ENCODE data around the gene NAPSA. TPM values are rescaled to one million over a fixed set of nuclear protein-coding genes. Genes with fewer than 3 reads are reported as not detected.
"Not testable (repeated sequence)": the region's sequence is repeated elsewhere in the genome, so short reads cannot be mapped to it uniquely, and the experiment has no call there.

NAPSA gene
- total and polyA plus RNA-seq, 2 of the 8 experiments (the other 6 are each of a cell fraction or from before 2014, with no cell fraction given) = 0.71 to 0.73 TPM

DNA sequence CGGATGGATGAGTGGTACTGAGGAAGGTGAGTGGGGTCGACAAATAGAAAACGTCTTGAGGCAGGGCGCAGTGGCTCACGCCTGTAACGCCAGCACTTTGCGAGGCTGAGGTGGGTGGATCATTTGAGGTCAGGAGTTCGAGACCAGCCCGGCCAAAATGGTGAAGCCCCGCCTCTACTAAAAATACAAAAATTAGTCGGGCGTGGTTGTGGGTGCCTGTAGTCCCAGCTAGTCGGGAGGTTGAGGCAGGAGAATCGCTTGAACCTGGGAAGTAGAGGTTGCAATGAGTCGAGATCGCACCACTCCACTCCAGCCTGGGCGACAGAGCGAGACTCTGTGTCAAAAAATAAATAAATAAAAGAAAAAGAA is 35.5 kb downstream of the NAPSA start:
- not testable (repeated sequence) for H3K56ac ChIP-seq (replicated peaks; ENCODE audit: insufficient read length, low read depth, low read length)

More for the DNA sequence above, 35.5 kb downstream of the NAPSA start:
- peak overlapping the region; percentile 29; the same call in 1 of the 2 replicates for H2BK12ac ChIP-seq (ENCODE audit: low read depth, low read length)
- H3K79me1 ChIP-seq (ENCODE audit: low read depth, low read length); H4K8ac ChIP-seq (ENCODE audit: extremely low read depth, insufficient read depth, low read length); H2BK120ac ChIP-seq (replicated peaks; ENCODE audit: low read depth, low read length); H3K79me2 ChIP-seq (ENCODE audit: control insufficient read depth in 1 of 2, insufficient read depth in 2 of 2, low read length in 2 of 2); H3K36me3 ChIP-seq (ENCODE audit: control insufficient read depth in 2 of 4, insufficient read depth in 4 of 4, low read length in 3 of 4); H3K9me3 ChIP-seq (ENCODE audit: insufficient read depth in 2 of 2, low read depth in 1 of 2, low read length in 1 of 2); H3K4ac ChIP-seq (replicated peaks; ENCODE audit: insufficient read length, low read depth, low read length); H2BK20ac ChIP-seq (ENCODE audit: low read length); H3K14ac ChIP-seq (ENCODE audit: insufficient read length); DNase-seq (ENCODE audit: low read depth in 1 of 2, low spot score in 2 of 2); FAIRE-seq; H3K23ac ChIP-seq (ENCODE audit: insufficient read length); H4K91ac ChIP-seq (replicated peaks; ENCODE audit: insufficient read length, low read length); H2AFZ ChIP-seq (ENCODE audit: low read length): not testable (repeated sequence)
- H3K9ac ChIP-seq (replicated peaks in 1 of 4; ENCODE audit: extremely low read depth in 1 of 4, low read depth in 3 of 4, low read length in 3 of 4) = peak overlapping the region in 3 of 4 experiments; percentile 49 to 73 (median 56); a peak in 5 of 7 replicates
- peak overlapping the region; percentile 88; the same call in 1 of the 2 replicates for H2BK5ac ChIP-seq (ENCODE audit: low read depth, low read length)
- peak overlapping the region; percentile 74 to 96 (median 84) for H3K4me3 ChIP-seq (ENCODE audit: extremely low read depth in 1 of 4, insufficient read depth in 2 of 4, low read depth in 3 of 4, low read length in 4 of 4)
- H2AK5ac ChIP-seq (ENCODE audit: low read depth, low read length) = 0 out of 2 replicates have a peak overlapping the region, but pooled peaks have one; percentile 3
- H4K5ac ChIP-seq (ENCODE audit: insufficient read length, low read depth, low read length) = peak overlapping the region; percentile 39
- 0 out of 2 replicates have a peak overlapping the region, but pooled peaks have one; percentile 17 for H3K18ac ChIP-seq (ENCODE audit: extremely low read depth, low read length)
- peaks cover 46% of the 10 kb centered on the region for H3K23me2 ChIP-seq (ENCODE audit: low read depth, low read length)
- 0 out of 2 replicates have a peak overlapping the region, but pooled peaks have one; percentile 12 for H3K27ac ChIP-seq (ENCODE audit: low read depth, low read length)
- POLR2A ChIA-PET (ENCODE audit: partially characterized antibody) = interaction anchor here (1.2 to 4.3 kb wide), 3 partner anchors 9 to 17 kb away, joined by 4 to 40 read pairs (median 29); no protein-coding TSS in a partner anchor
- peaks cover 5 to 15% (median 12%) of the 10 kb centered on the region in 4 experiments; a peak in 6 of 7 replicates for H3K27me3 ChIP-seq (replicated peaks in 1 of 4; ENCODE audit: control insufficient read depth in 3 of 4, extremely low read depth in 1 of 4, insufficient read depth in 3 of 4, low read length in 3 of 4)
- peaks cover 10 to 14% of the 10 kb centered on the region in 2 experiments for H4K20me1 ChIP-seq (replicated peaks in 1 of 2; ENCODE audit: control insufficient read depth in 1 of 2, insufficient read depth in 2 of 2, low read length in 2 of 2)
- peaks cover 2 to 32% (median 17%) of the 10 kb centered on the region in 4 experiments for H3K4me1 ChIP-seq (replicated peaks in 1 of 4; ENCODE audit: control insufficient read depth in 3 of 4, insufficient read depth in 4 of 4, low read length in 3 of 4)
- TF ChIP-seq ASH2L (IDR thresholded peaks at IDR 0.05; ENCODE audit: low read length) (peak; percentile 19), HDAC2 (IDR thresholded peaks at IDR 0.05; ENCODE audit: borderline replicate concordance in 1 of 2, low read depth in 2 of 2, low read length in 2 of 2) (0 out of 4 replicates have a peak, but pooled peaks of 1 of the 2 experiments have one; percentile 12)
- CTCF ChIA-PET (ENCODE audit: partially characterized antibody) = interaction anchor here (1.6 kb wide), 1 partner anchor 24 kb away, joined by 3 read pairs; no protein-coding TSS in a partner anchor
- 0 out of 2 replicates have a peak overlapping the region, but pooled peaks have one; percentile 18 for H2BK15ac ChIP-seq (ENCODE audit: low read length)
- H3K4me2 ChIP-seq (ENCODE audit: insufficient read depth in 1 of 2, low read depth in 2 of 2, low read length in 2 of 2) = peak overlapping the region; percentile 75 to 99
- 16% methylated on average over 15 of the region's 18 CpGs; no CpG with 5 or more reads in 1 of the 2 experiments for WGBS, 2 experiments (ENCODE audit: extremely low coverage in 1 of 2, insufficient coverage in 1 of 2, insufficient read length in 1 of 2, insufficient replicate concordance in 2 of 2, low coverage in 1 of 2, low lambda C conversion rate in 2 of 2, missing lambda C conversion rate in 1 of 2)

All from H1 (cell line).